ENCODE data around the gene SYCP3.
"Not testable (repeated sequence)": the region's sequence is repeated elsewhere in the genome, so short reads cannot be mapped to it uniquely, and the experiment has no call there.

SYCP3 gene

DNA sequence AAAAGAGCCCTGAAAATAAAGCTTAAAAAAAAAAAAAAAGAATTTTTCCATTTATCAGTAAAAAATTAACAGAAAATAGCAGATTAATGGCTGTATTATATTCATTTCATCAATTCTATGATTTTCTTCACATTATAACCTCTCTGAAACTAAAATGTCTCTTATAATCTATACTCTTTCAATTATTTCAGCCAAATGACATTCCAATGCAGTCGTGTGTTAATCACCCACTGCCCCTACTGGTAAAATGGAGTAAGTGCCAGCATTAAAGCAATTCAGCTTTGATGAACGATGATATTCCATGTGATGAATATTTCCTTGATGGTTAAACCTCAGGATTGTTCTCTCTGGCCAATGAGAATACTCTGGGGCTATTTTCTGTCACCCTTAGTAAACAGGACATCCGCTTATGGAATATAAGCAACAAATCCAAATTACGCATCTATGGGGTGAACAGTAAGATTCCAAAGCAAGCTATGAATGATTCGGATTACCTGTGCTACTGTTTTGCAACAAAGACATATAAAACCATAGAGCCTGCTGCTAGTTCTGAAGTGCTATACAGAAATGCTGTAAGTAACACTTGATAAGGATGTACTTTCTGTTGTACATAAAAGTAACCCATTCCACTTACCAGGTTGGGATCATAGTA, 20.3 kb upstream of the SYCP3 start:
- no peak for DNase-seq (ENCODE audit: low read depth)

DNA sequence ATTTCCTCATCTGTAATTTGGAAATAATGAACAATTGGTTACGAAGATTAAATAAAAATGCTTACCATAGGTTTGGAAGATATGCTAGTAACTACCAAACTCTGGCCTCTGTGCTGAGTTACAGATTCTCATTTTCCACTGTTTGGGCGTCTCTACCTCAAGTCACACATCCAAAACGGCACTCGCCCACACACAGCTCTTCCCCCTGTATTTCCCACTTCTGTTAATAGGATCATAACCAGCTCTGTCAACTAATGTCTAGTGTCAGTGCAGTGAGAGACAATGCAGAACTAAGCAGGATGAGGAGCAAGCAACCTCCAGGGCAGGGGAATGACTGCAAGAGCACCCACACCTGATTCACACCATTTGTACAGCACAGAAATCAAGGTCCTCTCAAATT, 10.9 kb upstream of the SYCP3 start:
- no peak for DNase-seq (ENCODE audit: low read depth)

DNA sequence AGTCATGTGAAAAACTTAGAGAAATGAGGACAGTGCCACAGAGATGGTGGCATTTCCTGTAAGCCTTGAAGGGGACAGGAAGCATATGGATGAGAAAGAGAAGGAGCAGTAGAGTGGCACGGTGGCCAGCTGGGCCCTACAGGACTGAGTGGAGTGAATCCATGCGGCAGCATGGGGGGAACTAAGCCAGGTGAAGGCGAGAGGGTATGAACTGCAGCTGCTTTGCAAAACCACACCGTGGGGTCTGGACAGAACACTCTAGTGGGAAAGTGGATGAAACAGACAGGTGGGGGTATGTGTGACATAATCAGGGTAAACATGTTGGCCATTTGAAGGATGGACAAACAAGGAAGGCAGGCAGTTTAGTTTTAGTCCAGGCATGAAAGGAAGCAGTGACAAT, 10.4 kb upstream of the SYCP3 start:
- no peak for DNase-seq (ENCODE audit: low read depth)

DNA sequence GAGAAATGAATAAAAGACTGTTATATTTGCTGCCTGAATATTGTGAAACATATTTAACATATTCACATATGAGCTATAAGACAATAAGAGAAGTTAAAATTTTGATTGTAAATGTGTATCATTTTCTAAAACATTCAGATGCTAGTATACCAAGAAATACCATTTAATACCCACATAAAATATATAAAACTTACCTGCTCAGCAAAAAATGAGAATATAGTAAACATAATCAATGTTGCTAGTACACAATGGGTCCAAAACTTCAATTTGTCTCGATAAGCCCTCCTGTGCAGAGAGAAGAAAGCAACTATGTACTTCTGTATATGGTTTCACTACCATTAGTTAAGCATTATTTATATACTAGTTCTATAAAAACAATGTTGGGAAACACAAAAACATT, 9.6 kb upstream of the SYCP3 start:
- DNase-seq (ENCODE audit: low read depth): no peak

DNA sequence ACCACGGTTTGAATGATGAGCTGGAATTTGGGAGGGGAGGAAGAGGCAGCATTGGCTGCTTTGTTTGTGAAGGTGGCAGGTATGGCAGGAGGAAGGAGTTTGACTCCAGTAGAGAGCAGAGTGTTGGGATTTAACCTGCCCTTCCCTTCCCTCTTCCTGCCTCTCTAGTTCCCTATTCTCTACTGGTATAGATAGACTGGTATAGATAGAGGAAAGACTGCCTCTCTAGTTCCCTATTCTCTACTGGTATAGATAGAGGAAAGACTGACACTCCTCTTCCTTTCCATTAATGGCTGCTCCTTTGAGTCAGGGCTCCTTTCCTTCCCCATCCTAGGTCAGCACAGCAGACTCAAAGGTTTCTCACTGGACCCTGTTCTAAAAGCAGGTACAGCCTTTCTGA, 8.4 kb upstream of the SYCP3 start:
- no peak for DNase-seq (ENCODE audit: low read depth)

DNA sequence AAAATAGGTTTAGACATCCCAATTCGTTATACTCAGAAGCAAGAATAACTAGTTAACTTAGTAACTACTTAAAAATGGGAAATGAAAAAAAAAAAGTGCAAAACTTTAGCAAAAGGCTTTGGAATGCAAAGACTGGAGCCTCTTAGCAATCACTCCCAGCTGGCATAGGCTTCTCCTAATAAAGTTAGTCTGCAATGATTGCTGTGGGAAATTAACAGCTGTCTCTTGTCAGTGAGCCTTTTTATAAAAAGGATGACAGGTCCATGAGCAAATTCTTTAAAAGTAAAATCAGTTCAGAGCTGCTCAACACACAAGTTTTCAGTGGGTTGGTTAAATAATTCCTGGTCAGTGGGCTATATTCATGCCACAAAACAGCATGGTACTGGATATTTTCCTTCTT, 7.4 kb upstream of the SYCP3 start:
- no peak for DNase-seq (ENCODE audit: low read depth)

DNA sequence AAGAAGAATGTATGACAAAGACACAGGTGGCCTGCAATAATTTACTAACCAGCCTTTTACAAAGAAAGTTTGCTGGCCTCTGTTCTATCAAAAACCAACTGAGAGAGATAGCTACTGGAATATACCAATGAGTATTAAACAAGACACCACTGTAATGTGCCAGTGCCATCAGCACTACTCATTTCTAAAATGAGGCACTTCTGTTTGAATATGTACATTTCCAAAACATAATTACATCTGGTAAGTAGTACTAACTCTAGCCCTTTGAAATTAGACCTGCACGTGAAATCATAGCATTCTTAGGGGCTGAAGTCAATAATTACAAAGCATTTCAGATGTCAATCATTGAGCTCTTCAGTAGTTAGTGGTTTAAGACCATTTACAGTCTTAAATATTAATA, 6.9 kb upstream of the SYCP3 start:
- DNase-seq (ENCODE audit: low read depth): no peak

DNA sequence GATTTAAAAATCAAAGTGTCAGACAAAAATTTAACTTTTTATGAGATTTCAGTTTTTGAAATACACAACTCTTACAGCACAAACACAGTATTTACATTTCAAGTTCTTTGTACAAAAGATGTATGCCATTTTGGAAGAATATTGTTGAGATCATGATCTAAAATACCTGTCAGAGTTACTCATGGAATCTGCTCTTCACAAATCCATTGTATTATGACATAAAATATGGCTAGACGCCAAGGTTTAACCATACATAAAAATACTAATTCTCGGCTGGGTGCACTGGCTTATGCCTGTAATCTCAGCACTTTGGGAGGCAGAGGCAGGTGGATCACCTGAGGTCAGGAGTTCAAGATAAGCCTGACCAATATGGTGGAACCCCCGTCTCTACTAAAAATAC, 6.2 kb upstream of the SYCP3 start:
- DNase-seq (ENCODE audit: low read depth): no peak

DNA sequence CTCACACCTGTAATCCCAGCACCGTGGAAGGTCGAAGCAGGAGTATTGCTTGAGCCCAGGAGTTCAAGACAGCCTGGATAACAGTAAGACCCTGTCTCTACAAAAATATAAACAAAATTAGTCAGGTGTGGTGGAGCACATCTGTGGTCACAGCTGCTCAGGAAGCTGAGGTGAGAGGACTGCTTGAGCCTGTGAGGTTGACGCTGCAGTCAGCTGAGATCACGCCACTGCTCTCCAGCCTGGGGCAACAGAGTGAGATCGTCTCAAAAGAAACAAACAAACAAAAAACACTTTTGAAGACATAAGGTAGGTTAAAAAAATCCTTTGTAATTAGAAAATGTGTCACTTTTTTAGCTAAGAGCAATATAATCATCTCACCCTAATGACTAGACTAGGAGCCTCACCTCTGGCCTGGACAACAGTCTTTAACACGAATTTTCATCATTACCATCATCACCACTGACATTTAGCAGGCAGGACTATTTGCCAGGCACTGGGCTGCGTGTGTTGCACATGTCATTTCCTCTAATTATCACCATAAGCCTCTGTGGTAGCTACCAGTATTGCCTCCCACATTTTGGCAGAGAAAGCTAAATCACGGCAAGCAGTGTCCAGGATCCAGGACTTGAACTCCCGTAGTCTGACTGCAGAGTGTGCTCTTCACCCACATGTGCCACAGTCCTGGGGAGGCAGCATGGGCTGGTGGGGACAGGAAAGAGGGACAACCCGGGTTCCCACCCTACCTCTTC, 4.6 kb upstream of the SYCP3 start:
- no peak for DNase-seq (ENCODE audit: low read depth)

DNA sequence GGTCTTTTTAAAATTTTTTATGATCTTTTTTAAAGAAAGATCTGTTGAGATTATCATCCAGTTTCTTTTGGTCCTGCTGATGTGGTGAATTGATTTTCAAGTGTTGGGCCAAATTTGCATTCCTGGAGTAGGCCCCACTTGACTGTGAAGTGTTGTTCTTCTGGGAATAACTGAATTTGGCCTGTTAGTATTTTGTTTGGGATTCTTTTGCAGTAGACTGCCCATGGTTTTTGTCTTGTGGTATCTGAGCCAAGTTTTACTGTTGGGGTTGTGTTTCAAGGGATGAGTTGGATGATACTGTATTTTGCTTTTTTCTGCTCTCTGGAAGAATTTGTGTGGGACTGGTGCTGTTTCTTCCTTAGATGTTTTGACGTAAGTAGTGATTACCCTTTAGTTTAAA, 4.0 kb upstream of the SYCP3 start:
- no peak for DNase-seq (ENCODE audit: low read depth)

DNA sequence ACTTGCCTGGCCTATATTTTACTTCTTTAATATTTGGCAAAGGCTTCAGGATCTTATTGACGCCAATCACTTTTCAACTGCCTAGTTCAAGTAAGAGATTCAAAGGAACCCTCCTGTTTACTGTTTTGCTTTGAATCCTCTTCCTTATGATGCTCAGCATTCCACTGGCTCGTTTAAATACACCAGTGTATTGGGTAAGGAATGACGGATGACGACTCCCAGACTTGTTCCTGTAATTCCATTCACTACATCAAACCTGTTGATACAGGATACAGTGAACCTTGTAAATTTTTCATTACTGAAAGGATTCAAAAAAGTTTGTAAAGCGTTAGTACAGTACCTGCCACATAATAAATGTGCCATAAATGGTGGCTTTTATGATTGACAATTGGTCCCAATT, 1.7 kb upstream of the SYCP3 start:
- no peak for DNase-seq (ENCODE audit: low read depth)

DNA sequence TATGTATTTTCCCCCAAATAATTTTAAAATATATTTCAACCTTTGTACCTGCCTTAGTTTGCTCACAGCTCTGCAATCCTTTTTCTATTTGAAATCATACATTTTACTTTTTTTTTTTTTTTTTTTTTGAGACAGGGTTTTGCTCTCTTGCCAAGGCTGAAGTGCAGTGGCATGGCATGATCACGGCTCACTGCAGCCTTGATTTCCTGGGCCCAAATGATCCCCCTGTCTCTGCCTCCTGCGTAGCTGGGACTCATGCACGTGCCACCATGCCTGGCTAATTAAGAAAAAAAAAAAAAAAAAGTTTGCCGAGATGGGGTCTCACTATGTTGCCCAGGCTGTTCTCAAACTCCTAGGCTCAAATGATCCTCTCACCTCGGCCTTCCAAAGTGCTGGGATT, 1.3 kb upstream of the SYCP3 start:
- no peak for DNase-seq (ENCODE audit: low read depth)

DNA sequence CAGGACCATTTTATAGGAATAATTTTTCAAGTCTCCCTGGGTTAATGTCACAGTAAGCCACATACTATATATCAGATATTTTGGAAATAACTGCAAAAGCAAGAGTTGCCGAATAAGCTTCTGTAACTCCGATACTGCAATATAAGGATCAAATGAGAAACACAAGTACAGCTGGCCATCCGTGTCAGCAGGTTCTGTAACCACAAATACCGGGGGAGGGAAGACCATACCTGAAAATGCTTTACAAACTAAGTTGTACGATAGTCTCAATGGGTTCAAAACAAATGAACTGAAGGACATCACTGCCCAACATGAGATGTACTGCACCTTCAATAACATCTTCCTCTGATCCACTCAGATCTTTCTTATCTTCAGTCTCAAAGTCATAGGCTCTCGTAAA, 1.8 kb downstream of the SYCP3 start:
- DNase-seq (ENCODE audit: low read depth): no peak

DNA sequence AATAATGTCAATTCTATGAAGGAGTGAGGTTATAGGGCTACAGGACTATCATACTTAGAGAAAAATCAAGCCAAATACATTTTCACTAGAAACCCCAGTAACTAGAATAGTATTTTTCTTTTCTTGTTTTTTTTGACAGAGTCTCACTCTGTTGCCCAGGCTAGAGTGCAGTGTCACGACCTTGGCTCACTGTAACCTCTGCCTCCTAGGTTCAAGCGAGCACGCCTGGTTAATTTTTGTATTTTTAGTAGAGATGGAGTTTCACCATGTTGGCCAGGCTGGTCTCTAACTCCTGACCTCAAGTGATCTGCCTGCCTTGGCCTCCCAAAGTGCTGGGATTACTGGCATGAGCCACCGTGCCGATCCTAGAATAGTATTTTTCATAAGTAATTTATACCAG, 4.8 kb downstream of the SYCP3 start:
- not testable (repeated sequence) for DNase-seq (ENCODE audit: low read depth)

DNA sequence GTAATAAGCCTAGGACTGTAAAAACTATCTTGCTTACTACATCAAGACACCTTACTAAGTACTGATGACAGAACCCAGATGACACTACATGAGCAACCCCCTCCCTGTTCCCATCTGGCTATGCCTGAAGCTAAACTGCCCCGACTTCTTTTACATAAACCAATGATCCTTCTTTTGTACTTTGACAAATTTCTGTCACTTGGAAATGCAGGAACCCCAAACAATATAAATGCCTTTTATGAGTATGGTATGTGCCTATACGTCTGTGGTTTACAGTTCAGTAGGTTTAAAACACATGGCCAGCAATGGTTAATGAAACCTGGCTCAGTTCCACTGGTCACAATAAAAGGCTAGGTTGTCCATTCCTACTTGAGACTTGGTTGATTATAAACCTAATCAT, 6.1 kb downstream of the SYCP3 start:
- DNase-seq (ENCODE audit: low read depth): no peak

DNA sequence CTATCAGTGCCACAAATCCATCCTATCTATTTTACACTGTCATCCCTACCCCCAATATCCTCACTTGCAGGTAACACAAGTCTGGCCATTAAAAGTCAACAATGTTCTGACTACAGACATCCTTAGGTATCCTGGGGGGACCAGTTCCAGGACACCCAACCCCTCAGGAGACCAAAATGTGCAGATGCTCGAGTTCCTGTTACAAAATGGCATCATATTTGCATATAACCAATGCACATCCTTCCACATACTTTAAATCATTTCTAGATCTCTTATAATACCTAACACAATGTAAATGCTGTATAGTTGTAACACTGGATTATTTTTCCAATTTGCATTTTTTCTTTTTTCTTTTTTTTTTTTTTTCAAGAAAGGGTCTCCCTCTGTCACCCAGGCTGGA, 6.9 kb downstream of the SYCP3 start:
- no peak for DNase-seq (ENCODE audit: low read depth)

DNA sequence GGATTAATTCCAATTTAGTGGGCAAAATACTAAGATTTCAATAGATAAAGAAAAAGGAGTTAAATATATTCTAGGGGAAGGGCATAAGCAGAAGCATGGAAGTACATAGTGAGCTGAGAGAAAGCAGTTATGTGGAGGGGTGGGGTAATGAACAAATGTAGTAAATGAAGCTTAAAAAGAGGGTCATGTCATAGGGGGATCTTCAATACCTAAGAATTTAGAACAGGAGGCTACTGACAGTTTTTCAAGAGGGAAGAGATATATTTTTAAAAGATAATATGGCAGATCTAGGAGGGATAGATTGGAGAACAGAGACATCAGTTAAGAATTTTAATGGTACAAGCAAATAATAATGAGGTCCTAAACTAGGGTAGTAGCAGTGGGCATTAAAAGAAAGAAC, 9.4 kb downstream of the SYCP3 start:
- no peak for DNase-seq (ENCODE audit: low read depth)

DNA sequence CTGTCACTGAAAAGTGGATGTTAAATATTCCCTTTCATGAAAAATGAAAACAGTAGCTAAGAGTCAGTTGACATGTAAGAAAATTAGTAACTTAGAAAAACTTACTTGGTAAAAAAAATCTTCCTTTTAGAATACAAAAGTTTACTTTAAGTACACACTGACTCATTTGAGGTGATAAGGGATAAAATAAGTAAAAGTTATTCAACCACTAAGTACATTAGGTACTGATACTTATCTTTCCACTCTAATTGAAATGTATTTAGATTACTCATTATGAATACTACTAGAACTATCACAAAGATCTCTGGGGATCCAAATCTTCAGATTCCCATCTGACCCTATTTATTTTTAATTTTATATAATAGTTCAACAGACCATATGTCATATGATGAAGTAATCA, 12.2 kb downstream of the SYCP3 start:
- no peak for DNase-seq (ENCODE audit: low read depth)

DNA sequence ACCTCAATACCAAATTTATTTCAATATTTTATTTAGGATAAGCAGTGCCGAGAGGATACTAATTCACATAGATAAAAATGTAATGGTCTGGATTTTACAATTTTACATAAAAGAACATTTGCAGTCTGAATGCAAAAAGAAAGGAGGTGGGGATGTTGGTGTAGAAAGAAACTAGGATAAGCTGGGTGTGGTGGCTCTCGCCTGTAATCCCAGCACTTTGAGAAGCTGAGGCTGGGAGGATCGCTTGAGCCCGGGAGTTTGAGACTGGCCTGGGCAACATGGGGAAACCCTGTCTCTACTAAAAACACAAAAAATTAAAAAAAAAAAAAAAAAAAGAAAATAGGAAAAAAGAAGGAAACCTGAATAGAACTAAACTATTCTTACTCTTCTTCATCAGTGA, 16.9 kb downstream of the SYCP3 start:
- no peak for DNase-seq (ENCODE audit: low read depth)

DNA sequence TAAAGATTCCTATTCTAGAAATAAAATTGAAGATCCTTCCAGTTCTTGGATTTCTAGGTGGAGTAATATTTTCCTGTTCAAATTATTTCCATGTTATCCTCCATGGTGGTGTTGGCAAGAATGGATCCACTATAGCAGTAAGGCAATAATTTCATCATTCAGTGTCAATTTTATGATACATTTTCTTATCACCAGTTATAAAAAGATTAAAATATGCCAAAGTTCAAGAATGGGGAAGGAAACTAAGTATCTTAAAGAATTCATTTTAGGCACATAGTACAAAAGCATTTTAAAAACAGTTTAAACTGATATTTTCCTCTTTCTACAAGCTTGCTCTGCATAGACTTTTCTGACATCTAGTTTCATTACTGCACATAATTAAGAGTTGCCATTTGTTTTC, 19.1 kb downstream of the SYCP3 start:
- no peak for DNase-seq (ENCODE audit: low read depth)

DNA sequence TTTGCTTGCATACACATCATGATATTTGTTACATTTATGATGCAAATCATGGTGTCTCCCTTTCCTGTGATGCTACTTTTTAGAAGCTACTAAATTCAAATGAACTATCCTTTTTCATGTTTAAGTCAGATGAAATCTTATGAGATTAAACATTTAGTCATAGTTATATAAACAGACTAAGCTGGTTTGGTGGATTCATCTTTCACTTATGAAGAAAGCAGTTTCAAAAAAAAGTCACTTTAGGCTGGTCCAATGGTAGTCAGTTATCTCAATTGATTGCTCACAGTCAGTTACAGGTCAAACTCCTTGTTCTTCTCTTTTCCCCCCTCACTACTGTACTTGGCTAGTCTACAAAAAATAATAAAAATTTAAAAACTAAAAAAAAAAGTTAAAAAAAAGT, 19.7 kb downstream of the SYCP3 start:
- no peak for DNase-seq (ENCODE audit: low read depth)

DNA sequence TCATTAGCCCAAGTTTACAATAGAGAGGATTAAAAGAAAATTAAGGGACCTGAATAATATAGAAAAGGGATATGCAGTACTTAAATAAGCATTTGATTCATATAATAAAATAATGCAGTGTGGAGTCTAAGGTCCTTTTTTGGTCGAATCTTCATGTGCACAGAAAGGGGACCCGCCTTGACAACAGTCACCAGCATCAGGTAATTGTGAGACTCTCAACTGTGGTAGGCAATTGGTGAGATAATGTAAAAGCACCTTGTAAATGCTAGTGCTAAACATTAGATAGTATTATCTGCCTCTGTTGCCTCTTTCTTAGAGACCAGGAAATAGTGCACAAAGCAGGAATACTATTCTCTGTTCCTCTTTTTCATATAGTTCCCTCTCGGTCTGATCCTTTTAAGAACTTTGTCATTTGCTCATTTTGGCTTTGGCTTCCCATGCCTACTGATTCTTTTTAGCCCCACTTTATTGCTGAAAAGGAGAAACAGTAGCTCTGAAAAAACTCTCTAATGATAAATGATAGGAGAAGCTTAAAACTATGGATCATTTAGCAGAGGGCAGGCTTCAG, 24.3 kb downstream of the SYCP3 start:
- no peak for DNase-seq (ENCODE audit: low read depth)

DNA sequence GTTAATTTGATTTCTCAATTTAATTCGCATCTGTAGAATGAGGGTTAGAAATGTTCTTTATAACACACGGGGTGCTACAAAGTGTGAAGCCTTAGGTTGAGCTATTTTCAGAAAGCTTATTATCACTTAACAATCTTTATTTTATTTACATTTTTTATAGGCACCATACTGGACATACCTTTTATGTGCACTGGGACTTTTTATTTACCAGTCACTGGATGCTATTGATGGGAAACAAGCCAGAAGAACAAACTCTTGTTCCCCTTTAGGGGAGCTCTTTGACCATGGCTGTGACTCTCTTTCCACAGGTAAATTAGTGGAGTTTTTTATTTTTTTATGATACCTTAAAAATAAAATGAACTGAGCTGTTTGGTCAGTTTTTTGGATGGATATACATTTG, 25.3 kb downstream of the SYCP3 start:
- DNase-seq (ENCODE audit: low read depth): no peak
